ENCODE measurements around the gene THSD4.

DNA sequence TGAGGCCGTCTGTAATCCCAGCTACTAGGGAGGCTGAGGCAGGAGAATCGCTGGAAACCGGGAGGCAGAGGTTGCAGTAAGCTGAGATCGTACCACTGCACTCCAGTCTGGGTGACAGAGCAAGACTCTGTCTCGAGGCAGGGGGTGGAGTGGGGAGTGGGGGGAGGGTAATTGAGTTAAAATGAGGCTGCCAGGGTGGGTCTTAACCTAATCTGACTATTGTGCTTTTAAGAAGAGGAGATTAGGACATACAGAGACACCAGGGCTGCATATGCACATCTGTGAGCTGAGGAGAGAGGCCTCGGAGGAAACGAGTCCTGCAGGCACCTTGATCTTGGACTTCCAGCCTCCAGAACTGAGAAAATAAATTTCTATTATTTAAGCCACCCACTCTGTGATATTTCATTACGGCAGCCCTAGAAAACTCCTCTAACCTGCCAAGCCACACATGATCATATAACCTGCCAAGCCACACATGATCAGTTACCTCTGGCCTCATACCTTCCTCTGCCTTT is 197.0 kb downstream of the THSD4 start:
- TF ChIP-seq, protein P1, sequence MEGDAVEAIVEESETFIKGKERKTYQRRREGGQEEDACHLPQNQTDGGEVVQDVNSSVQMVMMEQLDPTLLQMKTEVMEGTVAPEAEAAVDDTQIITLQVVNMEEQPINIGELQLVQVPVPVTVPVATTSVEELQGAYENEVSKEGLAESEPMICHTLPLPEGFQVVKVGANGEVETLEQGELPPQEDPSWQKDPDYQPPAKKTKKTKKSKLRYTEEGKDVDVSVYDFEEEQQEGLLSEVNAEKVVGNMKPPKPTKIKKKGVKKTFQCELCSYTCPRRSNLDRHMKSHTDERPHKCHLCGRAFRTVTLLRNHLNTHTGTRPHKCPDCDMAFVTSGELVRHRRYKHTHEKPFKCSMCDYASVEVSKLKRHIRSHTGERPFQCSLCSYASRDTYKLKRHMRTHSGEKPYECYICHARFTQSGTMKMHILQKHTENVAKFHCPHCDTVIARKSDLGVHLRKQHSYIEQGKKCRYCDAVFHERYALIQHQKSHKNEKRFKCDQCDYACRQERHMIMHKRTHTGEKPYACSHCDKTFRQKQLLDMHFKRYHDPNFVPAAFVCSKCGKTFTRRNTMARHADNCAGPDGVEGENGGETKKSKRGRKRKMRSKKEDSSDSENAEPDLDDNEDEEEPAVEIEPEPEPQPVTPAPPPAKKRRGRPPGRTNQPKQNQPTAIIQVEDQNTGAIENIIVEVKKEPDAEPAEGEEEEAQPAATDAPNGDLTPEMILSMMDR (IDR thresholded peaks at IDR 0.05; ENCODE audit: control extremely low read depth in 1 of 3, insufficient read depth in 1 of 3, low read depth in 1 of 3, low read length in 3 of 3): no peak
- TF ChIP-seq EZH2 (IDR thresholded peaks at IDR 0.05; ENCODE audit: low read depth, low read length, severe bottlenecking) (no peak), YY1 (IDR thresholded peaks at IDR 0.05; ENCODE audit: low read depth, low read length) (no peak), JUND (IDR thresholded peaks at IDR 0.05; ENCODE audit: low read length) (no peak), POLR2A (IDR thresholded peaks at IDR 0.05; ENCODE audit: control extremely low read depth in 1 of 2, low read depth in 2 of 2, low read length in 2 of 2) (no peak), GTF2F1 (IDR thresholded peaks at IDR 0.05; ENCODE audit: borderline replicate concordance, low read depth, low read length) (no peak), SRF (IDR thresholded peaks at IDR 0.05; ENCODE audit: low read depth, low read length) (no peak), SP1 (IDR thresholded peaks at IDR 0.05; ENCODE audit: low read depth, low read length) (no peak), GABPA (IDR thresholded peaks at IDR 0.05; ENCODE audit: borderline replicate concordance, insufficient read depth, low read length) (no peak), JUN (IDR thresholded peaks at IDR 0.05; ENCODE audit: low read depth, low read length) (no peak), SIN3A (conservative IDR thresholded peaks at IDR 0.05 in 1 of 2, IDR thresholded peaks at IDR 0.05 in 1 of 2; ENCODE audit: low read depth in 1 of 2, low read length in 2 of 2) (no peak)
- TF ChIP-seq, protein P2, sequence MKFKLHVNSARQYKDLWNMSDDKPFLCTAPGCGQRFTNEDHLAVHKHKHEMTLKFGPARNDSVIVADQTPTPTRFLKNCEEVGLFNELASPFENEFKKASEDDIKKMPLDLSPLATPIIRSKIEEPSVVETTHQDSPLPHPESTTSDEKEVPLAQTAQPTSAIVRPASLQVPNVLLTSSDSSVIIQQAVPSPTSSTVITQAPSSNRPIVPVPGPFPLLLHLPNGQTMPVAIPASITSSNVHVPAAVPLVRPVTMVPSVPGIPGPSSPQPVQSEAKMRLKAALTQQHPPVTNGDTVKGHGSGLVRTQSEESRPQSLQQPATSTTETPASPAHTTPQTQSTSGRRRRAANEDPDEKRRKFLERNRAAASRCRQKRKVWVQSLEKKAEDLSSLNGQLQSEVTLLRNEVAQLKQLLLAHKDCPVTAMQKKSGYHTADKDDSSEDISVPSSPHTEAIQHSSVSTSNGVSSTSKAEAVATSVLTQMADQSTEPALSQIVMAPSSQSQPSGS (IDR thresholded peaks at IDR 0.05; ENCODE audit: low read length): no peak

All from H1 (cell line).